Activated CD8-positive, alpha-beta memory T cell treated with anti-CD3 and anti-CD28 coated beads for 4 hours (primary cell): ENCODE results near the gene MICALL1.

Experiments used
- DNase-seq, 2 donors: peaks; one replicate each; pipeline ENCODE4 v3.0.0-alpha.2; 2020; ENCODE audit warnings: low read depth in 2 of 2

MICALL1 gene

DNA sequence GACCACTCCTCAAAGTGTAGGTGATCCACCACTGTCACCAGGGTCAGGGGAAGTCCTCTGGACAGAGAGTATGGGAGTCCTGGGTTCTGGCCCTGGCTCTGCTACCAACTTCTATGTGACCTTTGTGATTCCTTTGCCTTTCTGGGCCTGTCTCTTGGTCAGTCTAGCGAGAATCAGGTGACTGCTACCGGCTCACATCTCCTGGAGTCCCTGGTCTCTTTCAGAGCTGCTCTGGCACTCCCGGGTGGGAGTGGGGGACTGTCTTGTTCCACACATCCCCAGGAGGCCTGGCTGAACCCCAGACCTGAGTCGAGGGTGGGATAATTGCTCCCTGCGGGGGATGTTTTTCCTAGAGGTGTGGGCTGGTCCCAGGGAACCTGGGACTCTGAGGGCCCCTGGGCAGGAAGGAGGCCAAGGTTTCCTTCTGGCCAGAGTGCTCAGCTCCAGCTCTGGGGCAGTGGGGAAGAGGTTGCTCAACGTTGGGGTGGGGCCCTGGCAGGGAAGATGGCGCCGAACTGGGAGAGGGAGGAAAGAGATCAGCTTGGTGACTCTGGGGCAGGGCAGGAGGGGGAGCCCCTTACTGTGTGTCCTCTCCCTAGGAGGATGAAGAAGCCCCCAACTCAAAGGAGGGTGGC is 76.2 kb downstream of the MICALL1 start:
- no peak for DNase-seq

DNA sequence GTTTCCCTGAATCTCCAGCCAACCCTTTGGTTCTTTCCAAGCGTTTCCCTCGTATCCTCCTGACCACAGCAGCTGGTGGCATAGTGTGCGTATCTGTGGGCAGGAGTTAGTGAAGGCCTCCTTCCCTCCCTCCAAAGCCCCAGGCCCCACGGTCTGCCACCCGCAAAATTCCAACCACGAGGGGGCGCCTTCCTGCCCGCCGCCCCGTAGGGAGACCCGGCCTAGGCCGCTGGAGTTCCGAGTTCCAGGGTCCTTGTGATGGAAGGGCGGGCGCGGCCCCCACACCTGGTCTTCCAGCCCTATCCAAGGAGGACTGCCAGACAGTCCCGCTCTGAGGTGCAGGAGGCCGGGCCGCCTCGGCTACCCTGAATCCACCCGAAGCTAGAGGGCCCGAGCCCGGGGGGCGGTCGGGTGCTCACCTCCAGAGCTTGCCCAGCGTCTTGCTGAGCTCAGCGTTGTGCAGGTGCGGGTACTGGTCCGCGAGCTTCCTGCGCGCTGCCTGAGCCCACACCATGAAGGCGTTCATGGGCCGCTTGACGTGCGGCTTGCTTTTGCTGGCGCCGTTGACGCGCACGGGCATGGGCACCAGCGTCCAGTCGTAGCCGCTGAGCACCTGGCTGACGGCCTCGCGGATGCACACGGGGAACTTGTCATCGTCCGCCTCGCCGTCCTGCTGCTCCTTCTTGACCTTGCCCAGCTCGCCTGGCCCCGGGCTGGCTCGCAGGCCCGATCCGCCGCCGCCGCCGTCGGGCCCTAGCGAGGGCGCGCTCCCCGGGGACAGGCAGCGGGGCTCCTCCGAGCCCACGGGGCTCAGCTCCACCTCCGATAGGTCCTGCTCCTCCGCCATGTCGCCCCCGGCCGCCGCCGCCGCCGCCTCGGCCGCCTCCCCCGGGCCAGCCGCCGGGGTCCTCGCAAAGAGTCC is 77.1 kb downstream of the MICALL1 start:
- no peak for DNase-seq

DNA sequence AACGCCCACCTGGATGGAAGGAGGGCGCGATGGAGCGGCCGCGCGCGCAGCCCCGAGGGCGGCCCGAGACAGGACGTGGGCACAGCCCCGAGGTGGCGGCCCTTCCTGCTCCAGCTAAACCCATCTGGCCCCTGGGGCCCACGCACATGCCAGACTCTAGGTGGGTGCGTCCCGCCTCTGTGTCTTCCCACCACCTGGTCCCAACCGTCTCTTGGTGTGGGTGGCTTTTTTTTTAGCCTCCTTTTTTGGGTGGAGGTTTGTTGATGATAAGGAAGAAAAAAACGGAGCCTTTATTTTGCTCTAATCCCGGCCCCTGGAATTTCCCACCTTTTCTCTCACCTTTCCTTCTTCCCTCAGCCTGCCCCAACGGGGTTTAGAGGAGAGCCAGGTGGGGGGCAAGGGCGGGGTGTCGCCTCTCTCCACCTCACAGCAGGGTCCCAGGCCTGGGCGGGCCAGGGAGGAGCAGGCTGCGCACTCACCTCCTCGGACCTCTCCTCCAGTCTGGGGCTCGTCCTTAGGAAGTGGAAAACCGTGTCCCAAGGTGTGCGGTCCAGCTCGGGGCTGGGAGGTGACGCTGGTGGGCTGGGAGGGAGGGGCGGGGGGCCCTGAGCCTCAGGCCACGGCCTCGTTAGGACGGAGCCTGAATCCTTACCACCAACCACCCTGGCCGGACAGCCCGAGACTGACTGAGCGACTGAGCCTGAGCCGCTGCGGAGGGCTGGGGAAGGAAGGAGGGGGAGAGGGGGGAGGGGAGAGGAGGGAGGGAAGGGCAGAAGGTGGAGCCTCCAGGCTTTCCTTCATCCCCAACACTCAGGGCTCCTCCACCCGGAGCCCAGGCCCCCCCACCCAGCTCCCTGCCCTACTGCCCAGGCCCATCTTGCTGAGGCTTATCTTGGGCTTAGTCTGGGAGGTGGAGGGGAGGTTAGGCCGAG is 78.0 kb downstream of the MICALL1 start, which contains the start of gene SOX10:
Gene SOX10 (minus strand): TSS at position 696 of the 932 bp plus-strand sequence. CDS start 771 bp downstream, outside the sequence.
- DNase-seq = no peak

DNA sequence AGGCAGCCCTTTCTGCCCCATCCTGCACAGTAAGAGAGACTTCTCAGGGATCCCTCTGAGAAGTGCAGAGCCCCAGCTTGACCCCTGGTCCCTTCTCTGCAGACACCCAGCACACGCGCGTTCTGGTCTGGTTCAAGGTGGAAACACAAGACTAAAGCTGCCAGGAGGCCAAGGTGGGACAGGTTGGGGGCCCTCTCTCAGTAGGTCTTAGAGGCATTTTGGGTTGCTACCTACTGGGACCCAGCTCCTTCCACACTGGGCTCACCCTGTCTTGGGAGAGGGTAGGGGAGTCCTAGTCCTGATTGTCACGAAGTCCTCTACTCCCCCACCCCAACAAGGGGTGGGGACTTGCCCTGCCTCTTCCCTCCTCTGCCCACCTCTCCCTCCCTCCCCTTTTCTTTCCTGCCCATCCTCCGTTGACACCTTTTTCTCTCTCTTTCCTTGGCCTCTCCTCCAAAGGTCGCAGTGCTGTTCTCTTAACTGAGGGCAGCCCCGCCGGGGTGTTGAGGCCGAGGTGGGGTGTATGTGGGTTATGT is 79.0 kb downstream of the MICALL1 start:
- no peak for DNase-seq

DNA sequence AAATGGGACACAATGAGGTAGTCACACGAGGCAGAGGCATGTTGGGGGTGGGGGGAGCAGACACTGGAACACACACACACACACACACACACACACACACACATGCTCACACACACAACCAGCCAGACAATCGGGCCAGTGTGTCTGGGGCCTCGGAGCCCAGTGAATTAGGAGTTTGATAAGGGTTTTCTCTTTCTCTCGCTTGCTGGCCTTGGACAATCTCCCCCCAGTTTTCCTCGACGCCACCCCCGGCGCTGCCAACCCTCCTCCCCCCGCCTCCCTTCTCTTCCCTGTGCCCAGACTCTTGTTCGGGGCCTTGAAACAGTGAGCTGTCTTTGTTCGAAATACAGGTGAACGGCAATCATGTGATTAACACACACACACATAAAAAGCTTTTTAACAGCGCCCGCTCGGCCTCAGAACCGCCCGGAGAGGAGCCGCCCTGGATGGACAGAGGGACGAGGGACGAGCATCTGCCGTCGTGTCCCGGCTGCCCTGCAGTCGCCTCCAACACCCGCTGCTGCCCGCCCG is 79.7 kb downstream of the MICALL1 start:
- DNase-seq = no peak

DNA sequence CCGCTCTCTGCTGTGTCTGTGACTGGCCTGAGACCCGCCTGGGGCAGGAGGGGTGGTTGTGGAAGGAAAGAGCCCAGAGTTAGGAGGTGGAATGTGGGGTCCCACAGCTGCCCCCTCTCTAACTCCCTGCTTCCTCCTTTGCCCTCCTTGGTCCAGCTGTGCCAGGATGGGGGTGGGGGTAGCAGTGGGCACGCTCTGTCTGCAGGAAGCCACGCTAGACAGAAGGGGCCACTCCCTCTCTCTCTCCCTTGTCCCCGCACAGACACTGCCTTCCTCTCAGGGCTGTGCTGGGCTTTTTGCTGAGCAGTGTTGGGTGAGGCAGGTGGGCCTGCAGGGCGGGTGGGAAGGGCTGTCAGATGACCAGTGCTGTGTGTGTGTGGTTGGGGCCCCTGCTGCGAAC is 80.3 kb downstream of the MICALL1 start:
- DNase-seq = no peak

DNA sequence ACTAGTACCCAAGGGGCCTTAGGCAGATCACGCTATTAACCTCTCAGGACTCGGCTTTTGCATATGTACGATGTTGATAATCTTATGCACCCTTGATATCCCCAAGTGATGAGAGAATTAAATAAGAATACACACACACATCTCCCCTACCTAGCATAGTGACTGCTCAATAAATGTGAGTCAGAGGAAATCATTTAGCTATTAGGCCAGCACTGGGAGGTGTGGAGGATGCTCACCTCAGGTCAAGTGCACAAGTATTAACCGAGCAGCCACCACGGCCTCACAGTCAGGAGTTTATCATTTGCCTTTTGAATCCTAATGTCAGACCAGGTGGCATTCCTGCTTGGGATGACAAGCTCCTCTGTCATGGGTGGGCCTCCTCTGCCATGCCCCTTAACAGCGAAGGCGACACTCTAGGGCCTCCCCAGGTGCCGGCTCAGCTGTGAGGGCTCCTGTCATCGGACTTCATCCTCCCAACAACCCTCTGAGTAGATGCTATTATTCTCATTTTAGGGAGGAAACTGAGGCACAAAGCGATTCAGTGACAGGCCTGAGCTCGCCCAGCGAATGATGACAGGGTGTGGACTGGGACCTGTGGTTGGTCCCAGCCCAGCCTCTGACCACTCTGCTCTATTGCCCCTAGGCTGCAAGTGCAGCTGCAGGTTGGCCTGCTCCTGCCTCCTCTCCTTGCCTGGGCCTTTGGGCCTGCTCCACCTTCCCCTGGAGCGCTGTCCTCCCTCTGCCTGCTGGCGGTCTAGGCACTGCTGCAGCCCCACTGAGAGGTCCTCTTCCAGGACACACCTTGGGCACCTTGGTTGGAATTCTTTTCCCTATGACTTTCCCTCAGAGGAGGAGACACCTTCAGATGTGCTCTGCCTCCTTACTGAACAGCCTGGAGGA is 83.3 kb downstream of the MICALL1 start:
- DNase-seq = no peak

DNA sequence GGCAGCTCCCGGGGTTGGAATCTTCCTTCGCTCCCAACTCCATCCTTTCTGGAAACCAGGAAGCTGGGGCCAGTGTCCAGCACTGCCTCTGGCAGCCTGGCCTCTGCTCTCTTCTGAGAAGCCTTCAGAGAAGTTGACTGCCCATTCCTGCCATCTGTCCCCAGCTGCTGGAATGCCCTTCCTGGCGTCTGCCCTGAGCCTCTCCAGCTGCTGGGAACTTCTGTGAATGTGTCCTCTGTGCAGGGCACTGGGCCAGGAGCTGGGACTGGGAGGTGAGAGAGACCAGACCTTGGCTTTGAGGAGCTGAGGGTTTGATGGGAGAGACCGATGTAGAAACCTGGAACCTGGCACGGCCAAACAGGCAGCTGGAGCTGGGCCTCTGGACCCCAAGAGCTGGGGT is 84.2 kb downstream of the MICALL1 start:
- DNase-seq = no peak

DNA sequence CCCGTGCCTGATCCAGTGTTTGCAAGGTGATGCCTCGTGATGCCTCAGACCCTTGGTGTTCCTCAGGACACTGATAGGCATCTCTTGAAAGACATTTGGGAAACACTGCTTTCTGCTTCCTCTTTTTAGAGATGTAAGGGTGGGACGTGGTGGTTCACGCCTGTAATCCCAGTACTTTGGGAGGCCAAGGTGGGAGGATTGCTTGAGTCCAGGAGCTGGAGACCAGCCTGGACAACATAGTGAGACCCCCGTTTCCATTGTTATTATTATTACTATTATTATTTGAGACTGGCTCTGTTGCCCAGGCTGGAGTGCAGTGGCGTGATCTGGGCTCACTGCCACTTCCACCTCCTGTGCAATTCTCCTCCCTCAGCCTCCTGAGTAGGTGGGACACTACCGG is 84.8 kb downstream of the MICALL1 start:
- no peak for DNase-seq

DNA sequence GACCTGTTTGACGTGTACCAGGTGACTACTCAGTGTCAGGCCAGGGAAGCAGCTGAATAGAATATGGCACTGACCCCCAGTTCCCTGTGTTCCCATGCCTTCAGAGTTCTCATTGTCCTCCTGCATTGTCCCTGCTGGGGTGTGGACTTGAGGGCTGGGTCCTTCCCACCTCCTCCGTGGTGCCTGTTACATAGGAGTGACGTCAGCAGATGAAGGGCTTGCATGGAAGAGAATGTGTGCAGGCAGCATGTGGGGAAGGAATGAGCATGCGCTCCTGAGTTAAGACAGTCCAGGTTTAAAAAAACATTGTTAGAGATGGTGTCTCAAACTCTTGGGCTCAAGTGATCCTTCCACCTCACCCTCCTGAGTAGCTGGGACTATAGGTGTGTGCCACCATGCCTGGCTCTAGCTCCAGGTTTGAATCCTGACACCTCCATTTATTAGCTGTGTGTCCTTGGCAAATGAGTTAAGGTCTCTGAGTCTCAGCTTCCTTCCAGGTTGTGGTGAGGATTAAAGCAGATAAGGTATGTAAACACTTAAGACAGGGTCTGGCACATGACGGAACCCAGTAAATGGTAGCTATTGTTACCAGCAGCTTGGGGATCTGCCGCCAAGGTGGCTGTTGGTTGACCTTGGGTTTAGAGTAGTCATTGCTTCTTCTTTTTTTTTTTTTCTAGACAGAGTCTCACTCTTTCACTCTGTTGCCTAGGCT is 85.8 kb downstream of the MICALL1 start:
- no peak for DNase-seq
